ENCODE data around the gene RGPD8.

The RGPD8 gene

DNA sequence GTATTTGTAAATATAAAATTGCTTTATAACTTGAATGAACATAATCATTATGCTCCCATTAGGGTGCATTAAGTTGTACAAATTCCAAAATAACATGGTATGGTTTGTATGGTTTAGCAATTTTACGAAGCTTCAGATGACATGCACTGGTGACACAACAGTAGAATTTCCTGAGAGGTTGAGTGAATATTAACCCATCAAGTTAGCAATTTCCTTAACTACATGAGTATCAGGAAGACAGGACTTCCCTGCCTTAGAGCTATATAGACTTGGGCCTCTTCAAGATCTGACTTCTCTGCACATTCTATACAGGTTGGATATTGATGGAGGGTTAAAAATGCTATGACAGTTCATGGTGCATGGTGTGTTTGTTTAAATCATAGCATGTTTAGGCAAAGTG is 97.8 kb downstream of the RGPD8 start:
- no peak for DNase-seq (ENCODE audit: low read depth)

DNA sequence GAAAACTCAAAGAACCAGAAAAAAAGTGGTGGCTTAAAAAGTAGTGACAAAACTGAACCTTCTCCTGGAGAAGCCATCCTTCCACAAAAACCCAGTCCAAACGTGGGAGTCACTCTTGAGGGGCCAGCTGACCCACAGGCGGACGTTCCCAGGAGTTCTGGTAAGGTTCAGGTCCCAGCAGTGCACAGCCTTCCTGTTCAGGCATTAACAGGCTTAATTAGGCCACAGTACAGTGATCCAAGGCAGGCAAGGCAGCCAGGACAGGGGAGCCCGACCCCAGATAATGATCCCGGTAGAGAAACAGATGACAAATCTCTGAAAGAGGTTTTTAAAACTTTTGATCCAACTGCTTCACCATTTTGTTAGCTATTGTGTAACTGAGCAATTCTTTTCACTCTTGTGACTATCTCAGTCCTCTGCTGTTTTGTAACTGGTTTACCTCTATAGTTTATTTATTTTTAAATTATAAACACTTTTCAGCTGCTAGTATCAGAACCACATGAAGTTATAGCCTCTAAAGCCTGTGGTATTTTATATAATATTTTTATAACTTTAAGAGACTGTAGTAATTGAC is 101.2 kb downstream of the RGPD8 start:
- DNase-seq (ENCODE audit: low read depth), result no peak

DNA sequence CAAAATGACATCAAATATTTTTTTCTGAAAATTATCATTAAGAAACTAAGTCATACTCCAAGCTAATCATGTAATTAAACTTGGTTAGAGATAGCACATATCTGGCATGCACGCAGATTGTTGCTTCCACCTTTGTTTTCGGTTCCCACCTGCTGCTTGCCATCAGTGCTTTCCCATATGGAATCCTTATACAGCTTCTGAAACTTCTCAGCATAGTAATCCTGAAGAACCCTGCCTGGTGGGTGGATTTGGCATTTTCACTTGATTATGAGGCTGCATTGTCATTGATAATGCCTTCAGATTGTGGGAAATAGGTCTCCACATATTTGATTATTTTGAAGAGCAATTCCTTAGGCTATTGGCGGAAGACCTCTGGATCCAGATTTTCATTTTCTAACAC is 110.5 kb downstream of the RGPD8 start:
- no peak for DNase-seq (ENCODE audit: low read depth)

DNA sequence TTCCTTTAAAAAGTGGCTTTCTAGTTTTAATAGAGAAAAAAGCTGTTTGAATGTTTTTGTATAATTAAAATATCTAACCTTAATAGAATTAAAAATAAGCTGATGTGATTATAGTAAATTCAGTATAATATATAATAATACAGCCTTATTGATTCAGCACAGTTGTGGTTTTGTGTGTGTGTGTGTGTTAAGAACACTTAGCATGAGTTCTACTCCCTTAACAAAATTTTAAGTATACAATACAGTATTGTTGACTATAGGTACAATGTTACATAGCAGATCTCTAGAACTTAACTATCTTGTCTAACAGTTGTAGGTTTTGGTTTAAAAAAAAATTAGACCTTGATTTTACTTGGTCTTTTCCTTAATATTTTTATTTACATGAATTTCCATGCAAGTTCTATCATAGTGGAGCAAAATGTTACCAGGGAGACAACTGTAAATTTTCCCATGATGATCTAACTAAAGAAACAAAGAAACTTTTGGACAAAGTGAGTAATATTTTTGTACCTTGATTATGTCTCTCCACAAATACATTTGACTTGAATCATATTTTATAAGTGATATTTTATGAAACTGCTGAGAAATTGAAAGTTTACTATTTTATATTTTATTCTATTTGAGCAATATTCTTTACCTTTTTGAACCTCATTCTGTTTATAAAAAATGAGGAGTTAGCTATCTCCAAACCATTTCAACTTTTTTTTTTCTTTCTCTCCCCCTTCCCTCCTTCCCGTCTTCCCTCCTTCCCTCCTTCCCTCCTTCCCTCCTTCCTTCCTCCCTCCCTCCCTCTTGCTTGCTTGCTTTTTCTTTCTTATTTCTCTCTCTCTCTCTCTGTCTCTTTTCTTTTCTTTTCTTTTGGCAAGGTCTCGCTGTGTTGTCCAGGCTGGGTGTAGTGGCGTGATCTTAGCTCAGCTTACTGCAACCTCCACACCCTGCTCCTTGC is 111.8 kb downstream of the RGPD8 start:
- no peak for DNase-seq (ENCODE audit: low read depth)
